Superior temporal gyrus (tissue), 1 donor: Measurements from ENCODE around the gene UTP4.
"Not testable (repeated sequence)": the region's sequence is repeated elsewhere in the genome, so short reads cannot be mapped to it uniquely, and the experiment has no call there.

Experiments used
- DNase-seq: peaks from one replicate; pipeline ENCODE4 v3.0.0-alpha.2; 2016; ENCODE audit errors: extremely low spot score

The UTP4 gene

DNA sequence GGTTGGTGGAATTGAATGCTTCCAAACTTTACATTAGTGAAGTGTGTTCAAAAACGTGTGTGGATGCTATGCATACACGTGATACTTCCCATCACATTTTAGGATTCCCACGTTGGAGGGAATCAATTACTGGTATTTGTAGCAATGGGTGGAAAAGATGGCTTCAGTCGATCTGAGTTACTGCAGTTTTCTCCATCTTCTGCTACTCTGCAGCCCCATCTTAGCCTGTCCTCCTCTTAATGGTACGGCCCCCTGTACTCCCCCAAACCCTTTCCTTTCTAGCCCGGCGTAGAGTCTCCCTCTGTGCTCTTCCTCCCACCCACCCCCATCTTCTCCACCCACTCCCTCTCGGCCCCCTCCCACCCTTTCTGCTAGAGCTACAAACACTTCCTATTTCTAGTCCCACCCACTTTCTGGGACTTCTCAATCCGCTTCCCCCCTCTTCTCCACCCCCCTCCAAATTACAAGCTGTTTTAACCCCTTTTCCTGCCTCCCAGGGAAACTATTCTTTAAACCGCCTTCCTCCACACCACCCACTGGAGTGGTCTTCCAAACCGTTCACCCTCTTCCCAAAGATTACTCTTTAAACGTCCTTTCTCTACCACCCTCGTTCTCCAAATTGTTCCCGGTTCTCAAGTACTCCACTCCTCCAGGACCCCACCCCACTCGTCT lies 1.1 kb upstream of the UTP4 start:
- DNase-seq, result no peak

DNA sequence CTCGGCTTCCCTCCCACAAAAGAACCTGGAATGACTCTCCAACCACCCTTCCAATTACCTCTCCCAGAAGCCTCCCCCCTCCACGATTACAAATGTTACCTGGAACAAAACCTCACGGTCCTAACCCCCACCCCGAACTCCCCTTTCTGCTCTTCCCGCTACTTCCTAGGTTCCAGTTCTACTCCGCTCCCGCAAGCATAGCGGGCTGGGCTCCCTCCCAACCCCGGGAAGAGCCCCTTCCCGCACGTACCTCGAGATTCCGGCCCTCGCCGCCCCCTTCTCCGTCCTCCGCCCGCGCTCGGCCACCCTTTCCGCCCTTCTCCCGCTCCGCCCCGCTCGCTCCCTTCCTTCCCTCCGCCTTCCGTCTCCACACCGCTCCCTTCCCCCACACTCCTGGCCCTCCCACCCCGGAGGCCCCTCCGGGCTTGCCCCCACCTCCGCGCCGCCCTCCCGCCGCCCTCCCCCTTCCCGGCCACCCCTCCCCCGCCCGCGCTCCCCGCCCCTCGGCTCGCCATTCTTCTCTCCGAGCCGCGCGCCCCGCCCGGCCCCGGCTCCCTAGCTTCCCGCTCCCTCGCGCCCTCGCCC lies 518 bp upstream of the UTP4 start:
- DNase-seq, result no peak

DNA sequence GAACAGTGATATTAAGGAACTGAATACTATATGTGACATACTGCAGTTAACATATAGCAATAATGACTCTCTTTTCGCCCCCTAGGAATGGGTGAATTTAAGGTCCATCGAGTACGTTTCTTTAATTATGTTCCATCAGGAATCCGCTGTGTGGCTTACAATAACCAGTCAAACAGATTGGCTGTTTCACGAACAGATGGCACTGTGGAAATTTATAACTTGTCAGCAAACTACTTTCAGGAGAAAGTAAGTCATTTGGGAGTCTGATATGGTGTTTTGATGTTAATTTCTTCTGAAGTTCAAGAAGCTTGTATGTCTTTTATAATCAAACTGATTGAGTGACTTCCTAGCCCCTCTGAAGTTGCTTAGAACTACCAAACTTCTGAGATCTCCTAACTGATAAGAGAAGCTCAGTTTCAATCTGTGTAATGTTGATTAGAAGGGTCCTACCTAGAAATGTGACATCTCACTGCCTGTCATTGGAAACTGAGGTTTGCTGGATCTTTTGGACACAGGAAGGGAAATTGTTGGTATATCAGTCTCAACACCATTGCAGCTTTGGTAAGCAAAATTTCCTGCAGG lies 1.0 kb downstream of the UTP4 start:
- DNase-seq, result no peak

DNA sequence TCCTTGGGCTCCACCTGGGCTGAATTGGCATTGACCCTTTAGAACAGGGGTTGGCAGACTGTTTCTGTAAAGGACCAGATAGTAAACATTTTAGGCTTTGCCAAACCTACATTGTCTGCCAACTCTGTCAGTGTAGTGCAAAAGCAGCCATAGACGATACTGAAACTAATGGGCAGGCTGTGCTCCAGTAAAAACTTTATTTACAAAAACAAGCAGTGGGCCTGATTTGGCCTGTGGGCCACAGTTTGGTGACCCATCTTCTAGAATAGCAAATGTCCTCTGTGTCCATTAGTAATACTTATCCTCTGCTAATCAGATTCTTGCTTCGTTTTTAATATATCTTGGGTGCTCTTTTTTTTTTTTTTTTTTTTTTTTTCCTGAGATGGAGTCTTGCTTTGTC lies 6.2 kb downstream of the UTP4 start:
- no peak for DNase-seq

DNA sequence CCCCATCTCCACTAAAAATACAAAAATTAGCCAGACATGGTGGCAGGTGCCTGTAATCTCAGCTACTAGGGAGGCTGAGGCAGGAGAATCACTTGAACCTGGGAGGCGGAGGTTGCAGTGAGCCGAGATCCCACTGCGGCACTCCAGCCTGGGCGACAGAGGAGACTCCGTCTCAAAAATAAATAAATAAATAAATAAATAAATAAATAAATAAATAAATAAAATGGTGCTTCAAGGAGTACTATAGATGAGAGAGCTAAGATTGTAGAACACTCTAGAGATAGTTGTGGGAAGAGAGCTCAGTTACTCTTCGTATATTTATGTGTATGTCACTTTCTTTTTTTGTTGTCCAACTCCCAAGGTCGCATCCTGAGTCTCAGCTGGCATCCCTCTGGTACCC lies 7.0 kb downstream of the UTP4 start:
- DNase-seq, result not testable (repeated sequence)

DNA sequence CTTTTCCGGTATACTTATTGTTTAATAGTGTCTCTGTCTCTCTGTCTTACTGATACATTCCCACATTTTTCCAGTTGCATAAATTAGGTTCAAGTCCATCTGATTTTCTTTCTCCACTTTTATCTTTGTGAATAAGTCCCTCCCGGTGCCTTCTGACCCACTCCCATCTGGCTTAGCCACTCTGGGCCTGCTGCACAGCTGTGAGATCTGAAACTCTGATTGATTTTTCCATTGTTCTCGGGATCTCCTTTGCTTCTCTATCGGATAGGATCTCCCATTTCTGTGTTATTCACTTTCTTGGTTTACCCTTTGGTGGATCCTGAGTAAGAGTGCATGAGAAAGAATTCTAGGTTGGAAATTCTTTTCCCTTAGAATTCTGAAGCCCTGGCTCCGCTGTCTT lies 8.6 kb downstream of the UTP4 start:
- no peak for DNase-seq

DNA sequence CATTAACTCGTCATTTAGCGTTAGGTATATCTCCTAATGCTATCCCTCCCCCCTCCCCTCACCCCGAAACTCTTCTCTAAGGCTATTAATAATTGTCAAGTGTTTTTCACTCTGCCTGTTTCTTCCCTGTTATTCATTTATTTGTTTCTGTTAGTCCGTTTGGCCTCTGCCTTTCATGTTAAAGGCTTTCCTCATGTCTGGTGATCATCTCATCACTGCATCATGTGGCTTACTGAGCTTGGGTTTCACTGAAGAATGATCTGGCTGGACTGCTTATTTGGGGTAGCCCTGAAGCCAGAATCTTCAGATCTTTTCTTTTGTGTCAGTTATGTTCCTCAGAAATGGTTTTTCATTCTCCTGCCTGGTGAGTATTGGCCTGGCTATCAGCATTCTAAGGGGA lies 9.5 kb downstream of the UTP4 start:
- DNase-seq, result no peak

DNA sequence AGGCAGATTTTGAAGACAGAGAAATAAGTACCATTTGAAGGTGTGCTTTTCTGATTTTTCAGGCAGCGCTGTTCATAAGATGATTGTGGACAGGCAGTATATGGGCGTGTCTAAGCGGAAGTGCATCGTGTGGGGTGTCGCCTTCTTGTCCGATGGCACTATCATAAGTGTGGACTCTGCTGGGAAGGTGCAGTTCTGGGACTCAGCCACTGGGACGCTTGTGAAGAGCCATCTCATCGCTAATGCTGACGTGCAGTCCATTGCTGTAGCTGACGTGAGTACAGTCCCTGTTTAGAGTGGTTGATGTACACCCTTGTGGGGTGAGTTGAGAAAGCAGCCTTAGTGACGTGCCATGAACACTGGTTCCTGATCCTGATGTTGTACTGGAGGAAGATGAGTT lies 10.7 kb downstream of the UTP4 start:
- DNase-seq, result no peak

DNA sequence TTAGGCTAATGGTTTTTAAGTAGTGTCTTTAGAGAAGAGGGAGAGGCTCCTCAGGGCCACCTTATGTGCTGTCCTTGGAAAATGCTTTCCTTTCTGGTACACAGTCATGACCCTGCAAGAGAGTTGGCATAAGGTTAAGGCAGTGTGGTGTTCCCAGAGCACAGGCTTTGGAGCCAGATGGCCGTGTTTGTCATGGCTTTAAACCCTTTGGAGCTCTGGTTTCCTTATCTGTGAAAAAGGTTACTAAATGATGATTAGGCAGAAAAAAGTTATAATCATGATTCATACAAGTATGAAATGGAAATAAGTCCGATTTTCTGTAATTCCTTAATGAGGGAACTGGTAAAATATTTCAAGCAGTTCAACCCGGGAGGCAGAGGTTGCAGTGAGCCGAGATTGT lies 13.2 kb downstream of the UTP4 start:
- no peak for DNase-seq

DNA sequence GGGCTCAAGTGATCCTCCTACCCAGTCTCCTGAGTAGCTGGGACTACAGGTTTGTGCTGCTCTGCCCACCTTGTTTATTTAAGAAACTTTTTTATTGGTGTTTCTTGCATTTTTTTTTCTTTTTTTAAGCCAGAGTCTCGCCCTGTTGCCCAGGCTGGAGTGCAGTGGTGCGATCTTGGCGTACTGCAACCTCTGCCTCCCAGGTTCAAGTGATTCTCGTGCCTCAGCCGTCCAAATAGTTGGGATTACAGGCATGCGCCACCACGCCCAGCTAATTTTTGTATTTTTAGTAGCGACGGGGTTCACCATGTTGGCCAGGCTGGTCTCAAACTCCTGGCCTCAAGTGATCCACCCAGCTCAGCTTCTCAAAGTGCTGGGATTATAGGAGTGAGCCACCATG lies 17.2 kb downstream of the UTP4 start:
- DNase-seq, result not testable (repeated sequence)

DNA sequence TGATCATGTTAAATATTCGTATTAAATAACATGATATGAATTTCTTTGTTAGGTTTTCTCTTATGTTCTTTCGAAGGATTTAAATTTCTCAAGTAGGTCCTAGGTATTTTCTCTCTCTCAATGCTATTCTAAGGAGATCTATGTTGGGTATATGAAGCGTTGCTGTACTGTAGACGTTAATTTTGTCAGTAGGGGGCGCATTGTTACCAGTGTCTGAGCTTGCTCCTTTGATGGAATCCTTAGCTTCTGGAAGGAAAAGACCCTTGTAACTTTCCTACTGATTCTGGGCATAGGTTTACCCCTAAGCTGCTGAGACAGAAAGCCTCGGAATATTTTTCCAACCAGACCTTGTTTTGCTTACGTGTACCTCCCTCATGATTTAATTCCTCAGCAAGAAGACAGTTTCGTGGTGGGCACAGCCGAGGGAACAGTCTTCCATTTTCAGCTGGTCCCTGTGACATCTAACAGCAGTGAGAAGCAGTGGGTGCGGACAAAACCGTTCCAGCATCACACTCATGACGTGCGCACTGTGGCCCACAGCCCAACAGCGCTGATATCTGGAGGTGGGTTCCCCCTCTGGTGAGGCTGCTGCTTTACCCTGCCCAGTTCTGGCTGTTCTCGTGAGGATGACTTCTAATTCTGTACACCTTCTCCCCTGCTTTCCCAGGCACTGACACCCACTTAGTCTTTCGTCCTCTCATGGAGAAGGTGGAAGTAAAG lies 17.9 kb downstream of the UTP4 start:
- DNase-seq, result peak; percentile 95

DNA sequence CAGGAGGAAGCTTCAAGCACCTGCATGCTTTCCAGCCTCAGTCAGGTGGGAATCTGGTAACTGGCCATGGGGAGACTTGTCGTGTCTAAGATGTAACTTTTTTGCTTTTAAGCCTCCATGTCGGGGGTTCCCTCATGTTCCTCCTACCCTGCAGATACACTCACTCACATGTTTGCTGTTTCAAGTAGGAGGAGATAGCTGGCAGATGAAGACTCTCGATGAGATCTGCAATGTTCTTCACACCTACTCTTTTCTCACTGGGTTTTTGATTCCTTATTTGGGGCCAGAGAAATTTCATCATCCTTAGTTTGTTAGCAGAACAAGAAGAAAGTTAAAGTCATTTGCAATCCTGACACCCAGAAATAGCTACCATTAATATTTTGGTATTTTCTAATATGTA lies 24.7 kb downstream of the UTP4 start:
- peak; percentile 62 for DNase-seq

DNA sequence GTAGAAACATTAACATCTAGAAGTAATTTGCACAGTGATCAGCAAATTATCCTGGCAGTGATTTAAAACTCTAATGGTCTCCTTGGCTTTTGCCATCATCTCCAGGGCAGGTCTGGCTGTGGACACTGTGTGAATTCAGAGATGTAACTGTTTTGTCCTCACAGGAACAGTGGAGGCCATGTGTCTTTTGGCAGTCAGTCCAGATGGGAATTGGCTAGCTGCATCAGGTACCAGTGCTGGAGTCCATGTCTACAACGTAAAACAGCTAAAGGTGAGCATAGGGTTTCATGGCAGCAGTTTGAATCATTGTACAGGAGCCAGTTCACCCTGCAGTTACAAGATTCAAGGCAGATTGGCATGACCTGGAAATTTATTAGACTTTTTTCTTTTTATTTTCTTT lies 27.7 kb downstream of the UTP4 start:
- DNase-seq, result no peak

DNA sequence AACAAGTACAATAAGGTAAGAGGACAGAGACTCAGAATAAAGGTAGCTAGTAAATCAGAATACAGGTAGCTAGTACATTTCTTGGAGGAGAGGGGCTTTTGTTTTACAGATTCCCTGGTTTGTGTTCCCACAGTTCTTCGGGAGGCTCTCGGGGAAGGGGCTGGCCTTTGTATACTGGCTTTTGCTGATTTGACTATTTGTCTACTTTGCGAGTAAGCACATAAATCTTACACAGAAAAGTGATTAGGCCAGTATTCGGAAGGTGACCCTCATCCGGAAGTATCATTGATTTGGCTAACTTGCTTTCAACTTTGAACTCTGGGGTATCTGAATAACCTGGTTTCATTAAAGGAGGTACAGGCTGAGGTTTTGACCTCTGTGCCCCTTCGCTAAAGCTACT lies 33.1 kb downstream of the UTP4 start:
- DNase-seq, result no peak

DNA sequence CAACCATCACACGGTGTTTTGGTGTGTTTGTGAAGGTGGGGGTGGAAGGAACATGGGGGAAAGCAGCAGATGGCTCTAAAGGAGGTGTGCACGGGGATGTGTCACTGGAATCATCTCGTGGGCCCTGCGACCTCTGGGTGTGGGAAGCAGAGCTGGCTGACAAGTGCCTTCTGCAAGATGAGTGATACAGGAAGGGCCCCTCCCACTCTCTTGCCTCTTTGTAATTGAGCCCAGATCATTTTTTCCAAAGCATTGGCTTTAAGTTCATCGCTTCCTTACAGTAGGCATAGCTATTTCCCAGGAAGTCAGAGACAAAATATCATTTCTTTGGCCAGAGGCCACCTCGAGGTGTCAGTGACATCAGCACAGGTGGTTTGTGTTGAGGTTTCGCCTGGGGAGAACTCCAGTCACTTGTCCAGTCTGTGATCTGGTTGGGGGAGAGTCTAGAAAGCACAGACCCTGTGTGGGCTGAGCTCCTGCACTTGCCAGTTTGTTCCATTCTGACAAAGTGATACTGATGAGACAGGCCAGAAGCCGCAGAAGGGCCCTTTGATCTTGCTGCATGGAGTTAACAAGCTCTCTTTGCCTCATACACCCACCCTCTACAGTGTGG lies 33.9 kb downstream of the UTP4 start:
- DNase-seq, result peak; percentile 30

DNA sequence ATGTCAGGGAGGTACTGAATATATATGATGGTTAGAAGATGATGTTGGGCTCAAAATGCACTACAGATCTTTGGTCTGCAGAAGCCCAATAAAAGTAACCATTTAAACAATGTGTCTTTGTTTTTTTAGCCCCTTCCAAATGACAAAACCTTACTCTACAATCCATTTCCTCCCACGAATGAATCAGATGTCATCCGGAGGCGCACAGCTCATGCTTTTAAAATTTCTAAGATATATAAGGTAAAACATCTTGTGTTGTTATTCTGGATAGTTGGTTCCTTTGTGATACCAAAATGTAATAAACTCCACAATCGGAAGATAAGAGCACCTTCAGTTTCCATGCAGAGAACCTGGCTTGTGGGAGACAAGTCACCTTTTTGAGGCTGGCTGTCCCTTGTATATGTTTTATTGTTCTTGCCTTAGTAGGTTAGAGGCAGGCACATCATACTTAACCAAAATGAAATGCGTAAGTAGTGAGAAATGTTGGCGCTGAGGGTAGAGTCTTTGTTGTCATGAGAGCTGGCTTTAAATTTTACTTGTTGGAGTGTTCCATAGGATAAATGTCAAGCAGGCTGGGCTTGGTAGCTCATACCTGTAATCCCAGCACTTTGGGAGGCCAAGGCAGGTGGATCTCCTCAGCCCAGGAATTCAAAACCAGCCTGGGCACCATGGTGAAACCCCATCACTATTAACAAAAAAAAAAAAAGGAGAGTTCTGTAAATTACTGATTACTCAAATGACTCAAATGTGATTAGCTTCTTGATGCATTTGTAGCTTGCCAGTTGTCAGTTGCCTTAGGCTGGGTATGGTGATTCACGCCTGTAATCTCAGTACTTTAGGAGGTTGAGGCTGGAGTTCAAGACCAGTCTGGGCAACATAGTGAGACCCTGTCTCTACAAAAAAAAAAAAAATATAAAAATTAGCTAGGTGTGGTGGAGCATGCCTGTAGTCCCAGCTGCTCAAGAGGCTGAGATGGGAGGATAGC lies 34.8 kb downstream of the UTP4 start:
- DNase-seq, result peak; percentile 18

DNA sequence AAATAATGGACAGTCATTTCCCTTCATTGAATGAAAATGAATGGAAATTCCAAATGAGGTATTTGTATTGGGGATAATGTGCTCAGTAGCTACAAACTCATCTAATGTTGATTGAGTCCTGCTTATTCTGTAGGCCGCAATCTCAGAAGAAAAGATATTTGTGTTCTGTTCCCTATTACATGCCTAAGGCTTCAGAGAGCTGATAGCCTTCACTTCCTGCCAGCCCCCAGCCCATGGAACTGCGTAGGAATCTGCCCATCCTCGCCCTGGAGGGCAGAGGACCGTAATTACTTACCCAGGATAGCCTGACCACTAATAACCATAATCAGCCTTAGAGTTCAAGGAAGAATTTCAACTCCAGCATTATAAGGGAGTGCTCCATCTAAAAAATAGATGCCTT lies 36.6 kb downstream of the UTP4 start:
- DNase-seq, result peak; percentile 1

DNA sequence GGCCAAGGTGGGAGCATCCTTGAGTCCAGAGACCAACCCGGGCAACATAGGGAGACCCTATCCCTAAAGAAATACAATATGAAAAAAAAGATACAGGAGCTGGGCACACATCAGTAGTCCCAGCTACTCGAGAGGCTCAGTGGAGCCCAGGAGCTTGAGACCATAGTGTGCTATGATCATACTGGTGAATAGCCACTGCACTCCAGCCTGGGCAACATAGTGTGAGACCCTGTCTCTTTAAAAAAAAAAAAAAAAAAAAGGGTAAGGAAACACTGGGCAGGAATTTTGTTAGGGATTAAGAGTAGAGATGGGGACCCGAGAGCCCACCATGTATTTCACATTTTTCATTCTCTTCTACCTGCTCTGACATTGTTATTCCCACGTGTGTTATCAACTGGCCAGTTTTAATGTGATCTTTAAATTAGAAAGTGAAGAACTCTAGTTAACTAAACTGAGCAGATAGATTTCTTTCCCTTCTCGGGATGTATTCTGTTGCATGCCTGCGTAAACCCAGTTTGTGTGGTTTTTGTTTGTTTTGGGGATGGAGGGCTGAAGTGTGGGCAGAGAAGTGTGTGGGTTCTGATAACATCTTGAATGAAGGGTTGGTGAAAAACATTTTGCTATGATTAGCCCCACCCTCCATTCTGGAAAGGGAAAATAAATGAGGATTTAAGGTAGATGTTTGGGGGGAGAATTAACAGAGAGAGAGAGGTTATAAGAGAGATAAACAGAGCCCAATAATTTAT lies 37.3 kb downstream of the UTP4 start:
- peak; percentile 2 for DNase-seq

DNA sequence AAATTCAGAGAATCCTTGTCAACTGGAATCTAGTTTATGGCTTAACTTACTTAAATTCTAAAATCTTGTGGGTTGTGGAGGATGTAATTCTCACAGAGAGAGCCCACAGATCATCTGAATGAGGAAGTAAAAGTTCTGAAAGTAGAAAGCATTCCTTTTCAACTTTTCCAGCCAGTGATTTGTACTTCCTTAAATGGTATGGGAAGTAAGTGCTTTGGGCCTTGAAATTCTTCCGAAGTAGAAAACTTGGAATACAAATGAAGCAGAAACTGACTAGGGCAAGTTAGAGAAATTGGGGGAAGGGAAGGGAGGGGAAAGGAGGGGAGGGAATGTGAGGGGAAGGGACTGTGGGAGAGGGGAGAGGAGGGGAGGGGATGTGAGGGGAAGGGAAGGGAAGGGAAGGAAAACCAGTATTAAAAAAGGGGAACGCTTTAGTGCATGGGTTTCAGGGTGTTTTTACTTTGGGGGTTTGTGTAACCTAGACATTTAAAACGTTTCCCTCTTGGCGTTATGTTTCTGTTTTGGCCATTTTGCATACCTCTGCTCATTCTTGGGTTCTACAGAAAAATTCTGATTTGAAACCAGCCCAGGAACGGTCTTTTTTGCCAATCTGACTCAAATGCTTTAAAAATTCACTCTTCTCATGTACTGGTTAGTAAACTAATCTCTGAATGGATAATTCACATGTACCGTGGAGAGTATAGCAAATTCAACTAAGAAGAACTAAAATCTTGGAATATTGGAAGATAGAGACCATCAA lies 39.1 kb downstream of the UTP4 start:
- peak; percentile 25 for DNase-seq
